Measurements from ENCODE around the gene THSD7A.

The THSD7A gene

GRCh38 chr7:11642841-11643240 lies 189.2 kb downstream of the THSD7A start:
- H3K27ac ChIP-seq (ENCODE audit: low read length) = no peak overlapping the region
- H3K9ac ChIP-seq (ENCODE audit: low read length) = no peak overlapping the region
- H4K20me1 ChIP-seq (ENCODE audit: insufficient read depth, low read length) = no peaks in the 10 kb centered on the region
- no peaks in the 10 kb centered on the region for H3K9me3 ChIP-seq (replicated peaks; ENCODE audit: insufficient read depth, low read length)
- no peak for DNase-seq
- H3K27me3 ChIP-seq (replicated peaks; ENCODE audit: insufficient read depth, low read length) = no peaks in the 10 kb centered on the region
- no peak overlapping the region for H3K4me3 ChIP-seq (ENCODE audit: low read length)
- H2AFZ ChIP-seq (ENCODE audit: low read length) = no peak overlapping the region
- H3K36me3 ChIP-seq (replicated peaks; ENCODE audit: insufficient read depth, low read length) = no peaks in the 10 kb centered on the region
- no peaks in the 10 kb centered on the region for H3F3A ChIP-seq (ENCODE audit: insufficient read depth, low read length)
- TF ChIP-seq EZH2phosphoT487 (IDR thresholded peaks at IDR 0.05; ENCODE audit: low read length) = no peak
- no peak for TF ChIP-seq EZH2 (optimal IDR thresholded peaks at IDR 0.05; ENCODE audit: low read depth, low read length)
- TF ChIP-seq, protein P1, sequence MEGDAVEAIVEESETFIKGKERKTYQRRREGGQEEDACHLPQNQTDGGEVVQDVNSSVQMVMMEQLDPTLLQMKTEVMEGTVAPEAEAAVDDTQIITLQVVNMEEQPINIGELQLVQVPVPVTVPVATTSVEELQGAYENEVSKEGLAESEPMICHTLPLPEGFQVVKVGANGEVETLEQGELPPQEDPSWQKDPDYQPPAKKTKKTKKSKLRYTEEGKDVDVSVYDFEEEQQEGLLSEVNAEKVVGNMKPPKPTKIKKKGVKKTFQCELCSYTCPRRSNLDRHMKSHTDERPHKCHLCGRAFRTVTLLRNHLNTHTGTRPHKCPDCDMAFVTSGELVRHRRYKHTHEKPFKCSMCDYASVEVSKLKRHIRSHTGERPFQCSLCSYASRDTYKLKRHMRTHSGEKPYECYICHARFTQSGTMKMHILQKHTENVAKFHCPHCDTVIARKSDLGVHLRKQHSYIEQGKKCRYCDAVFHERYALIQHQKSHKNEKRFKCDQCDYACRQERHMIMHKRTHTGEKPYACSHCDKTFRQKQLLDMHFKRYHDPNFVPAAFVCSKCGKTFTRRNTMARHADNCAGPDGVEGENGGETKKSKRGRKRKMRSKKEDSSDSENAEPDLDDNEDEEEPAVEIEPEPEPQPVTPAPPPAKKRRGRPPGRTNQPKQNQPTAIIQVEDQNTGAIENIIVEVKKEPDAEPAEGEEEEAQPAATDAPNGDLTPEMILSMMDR (IDR thresholded peaks at IDR 0.05; ENCODE audit: low read length) = no peak
- H3K79me2 ChIP-seq (ENCODE audit: low read length) = no peaks in the 10 kb centered on the region
- no peak overlapping the region for H3K4me2 ChIP-seq (ENCODE audit: low read depth, low read length)
- no peaks in the 10 kb centered on the region for H3K4me1 ChIP-seq (ENCODE audit: low read length)
- no peaks in the 10 kb centered on the region for H3K9me2 ChIP-seq (replicated peaks; ENCODE audit: insufficient read depth, low read length)

GRCh38 chr7:11642276-11642675 lies 189.7 kb downstream of the THSD7A start:
- Histone ChIP-seq H3K4me2 (ENCODE audit: low read depth, low read length) (no peak overlapping the region), H3K27ac (ENCODE audit: low read length) (no peak overlapping the region)

GRCh38 chr7:11638011-11638774 lies 193.8 kb downstream of the THSD7A start:
- no peaks in the 10 kb centered on the region for H3K79me2 ChIP-seq (ENCODE audit: low read length)
- H4K20me1 ChIP-seq (ENCODE audit: insufficient read depth, low read length) = no peaks in the 10 kb centered on the region
- H3K4me2 ChIP-seq (ENCODE audit: low read depth, low read length) = no peak overlapping the region
- no peaks in the 10 kb centered on the region for H3K9me3 ChIP-seq (replicated peaks; ENCODE audit: insufficient read depth, low read length)
- H3K9me2 ChIP-seq (replicated peaks; ENCODE audit: insufficient read depth, low read length) = no peaks in the 10 kb centered on the region
- H3K27ac ChIP-seq (ENCODE audit: low read length) = no peak overlapping the region
- no peak overlapping the region for H3K9ac ChIP-seq (ENCODE audit: low read length)
- TF ChIP-seq, protein P1 (IDR thresholded peaks at IDR 0.05; ENCODE audit: low read length) = no peak
- TF ChIP-seq EZH2 (optimal IDR thresholded peaks at IDR 0.05; ENCODE audit: low read depth, low read length) = no peak
- H2AFZ ChIP-seq (ENCODE audit: low read length) = no peak overlapping the region
- DNase-seq = no peak
- H3K27me3 ChIP-seq (replicated peaks; ENCODE audit: insufficient read depth, low read length) = no peaks in the 10 kb centered on the region
- H3F3A ChIP-seq (ENCODE audit: insufficient read depth, low read length) = no peaks in the 10 kb centered on the region
- no peaks in the 10 kb centered on the region for H3K36me3 ChIP-seq (replicated peaks; ENCODE audit: insufficient read depth, low read length)
- no peak overlapping the region for H3K4me3 ChIP-seq (ENCODE audit: low read length)
- H3K4me1 ChIP-seq (ENCODE audit: low read length) = no peaks in the 10 kb centered on the region

More at GRCh38 chr7:11642276-11642675, 189.7 kb downstream of the THSD7A start:
- no peak for TF ChIP-seq EZH2 (optimal IDR thresholded peaks at IDR 0.05; ENCODE audit: low read depth, low read length)
- TF ChIP-seq, protein P1 (IDR thresholded peaks at IDR 0.05; ENCODE audit: low read length) = no peak
- TF ChIP-seq EZH2phosphoT487 (IDR thresholded peaks at IDR 0.05; ENCODE audit: low read length) = no peak
- Histone ChIP-seq H3K27me3 (replicated peaks; ENCODE audit: insufficient read depth, low read length) (no peaks in the 10 kb centered on the region), H3K79me2 (ENCODE audit: low read length) (no peaks in the 10 kb centered on the region), H3K9me3 (replicated peaks; ENCODE audit: insufficient read depth, low read length) (no peaks in the 10 kb centered on the region), H4K20me1 (ENCODE audit: insufficient read depth, low read length) (no peaks in the 10 kb centered on the region), H3K9ac (ENCODE audit: low read length) (no peak overlapping the region), H2AFZ (ENCODE audit: low read length) (no peak overlapping the region), H3K9me2 (replicated peaks; ENCODE audit: insufficient read depth, low read length) (no peaks in the 10 kb centered on the region), H3F3A (ENCODE audit: insufficient read depth, low read length) (no peaks in the 10 kb centered on the region), H3K4me3 (ENCODE audit: low read length) (no peak overlapping the region), H3K4me1 (ENCODE audit: low read length) (no peaks in the 10 kb centered on the region), H3K36me3 (replicated peaks; ENCODE audit: insufficient read depth, low read length) (no peaks in the 10 kb centered on the region)
- no peak for DNase-seq
